Mesodermal cell (in vitro differentiated cells): ENCODE results near the gene NDUFS5.

Experiments used
- H3K27ac ChIP-seq: 2 replicates; pipeline ENCODE4 v1.7.0; 2013; ENCODE audit warnings: mild to moderate bottlenecking, low read depth, low read length, moderate library complexity; ENCODE audit not compliant: severe bottlenecking
- H3K36me3 ChIP-seq: 2 replicates; pipeline ENCODE4 v1.7.1; 2013; ENCODE audit warnings: mild to moderate bottlenecking, low read length, moderate library complexity; ENCODE audit not compliant: control insufficient read depth, insufficient read depth
- H3K4me1 ChIP-seq: one replicate; pipeline ENCODE4 v1.7.1; 2013; ENCODE audit warnings: mild to moderate bottlenecking, low read length; ENCODE audit not compliant: insufficient read depth, control insufficient read depth, poor library complexity, severe bottlenecking
- H3K4me3 ChIP-seq: 2 replicates; pipeline ENCODE4 v1.7.0; 2013; ENCODE audit warnings: low read length, control low read depth, mild to moderate bottlenecking; ENCODE audit not compliant: insufficient read depth, poor library complexity, severe bottlenecking; ENCODE audit errors: extremely low read depth
- H3K9me3 ChIP-seq: 2 replicates; pipeline ENCODE4 v1.7.1; 2013; ENCODE audit warnings: mild to moderate bottlenecking, low read length, moderate library complexity; ENCODE audit not compliant: control insufficient read depth
- WGBS, 2 experiments: methylation state at CpG; one replicate each; pipeline ENCODE4 v1.1.5; 2013; ENCODE audit warnings: missing lambda C conversion rate in 2 of 2; ENCODE audit not compliant: insufficient coverage in 2 of 2; 5-methylcytosine and 5-hydroxymethylcytosine counted together

The NDUFS5 gene

GRCh38 chr1:39084191-39084590 is 58.0 kb downstream of the NDUFS5 start:
- Histone ChIP-seq H3K4me3 (no peak overlapping the region), H3K36me3 (no peaks in the 10 kb centered on the region), H3K9me3 (no peaks in the 10 kb centered on the region), H3K4me1 (peaks cover 11% of the 10 kb centered on the region), H3K27ac (no peak overlapping the region)
- 92 to 93% methylated on average over 17 of the region's 17 CpGs for WGBS, 2 experiments
